OCI-LY7 (cell line): ENCODE measurements around the gene MBL2.

Source experiments
- EZH2phosphoT487 ChIP-seq: fragments of 200-600 bp; sonication (generic); IDR thresholded peaks from 2 replicates; pipeline ENCODE4 v1.6.1; 2018; ENCODE audit warnings: low read depth, borderline replicate concordance, mild to moderate bottlenecking, mixed run types, antibody characterized with exemption, low read length, moderate library complexity, mixed read lengths
- TF ChIP-seq, protein P1 (sequence below): fragments of 200-600 bp; sonication (generic); conservative IDR thresholded peaks from 2 replicates; pipeline ENCODE4 v1.5.1; 2014; ENCODE audit warnings: mild to moderate bottlenecking, antibody characterized with exemption, low read length, moderate library complexity, mixed read lengths

DNA sequence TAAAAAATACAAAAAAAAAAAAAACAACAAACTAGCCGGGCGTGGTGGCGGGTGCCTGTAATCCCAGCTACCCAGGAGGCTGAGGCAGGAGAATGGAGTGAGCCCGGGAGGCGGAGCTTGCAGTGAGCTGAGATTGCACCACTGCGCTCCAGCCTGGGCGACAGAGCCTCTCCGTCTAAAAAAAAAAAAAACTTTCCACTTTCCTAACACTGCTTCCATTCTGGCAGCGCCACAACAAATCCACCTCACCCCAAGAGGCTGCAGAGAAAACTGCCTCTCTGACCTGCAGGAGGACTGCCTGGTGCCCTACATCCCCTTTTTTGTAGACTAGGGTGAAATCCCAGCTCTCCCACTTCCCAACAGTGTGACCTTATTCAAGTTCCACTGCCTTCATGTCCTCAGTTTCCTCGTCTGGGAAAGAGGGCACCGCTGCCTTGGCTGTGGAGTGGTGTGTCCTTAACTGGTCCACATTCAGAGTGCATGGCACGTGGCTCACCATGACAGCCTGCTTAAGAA is 2.6 kb upstream of the MBL2 start:
- no peak for TF ChIP-seq EZH2phosphoT487
- TF ChIP-seq, protein P1, sequence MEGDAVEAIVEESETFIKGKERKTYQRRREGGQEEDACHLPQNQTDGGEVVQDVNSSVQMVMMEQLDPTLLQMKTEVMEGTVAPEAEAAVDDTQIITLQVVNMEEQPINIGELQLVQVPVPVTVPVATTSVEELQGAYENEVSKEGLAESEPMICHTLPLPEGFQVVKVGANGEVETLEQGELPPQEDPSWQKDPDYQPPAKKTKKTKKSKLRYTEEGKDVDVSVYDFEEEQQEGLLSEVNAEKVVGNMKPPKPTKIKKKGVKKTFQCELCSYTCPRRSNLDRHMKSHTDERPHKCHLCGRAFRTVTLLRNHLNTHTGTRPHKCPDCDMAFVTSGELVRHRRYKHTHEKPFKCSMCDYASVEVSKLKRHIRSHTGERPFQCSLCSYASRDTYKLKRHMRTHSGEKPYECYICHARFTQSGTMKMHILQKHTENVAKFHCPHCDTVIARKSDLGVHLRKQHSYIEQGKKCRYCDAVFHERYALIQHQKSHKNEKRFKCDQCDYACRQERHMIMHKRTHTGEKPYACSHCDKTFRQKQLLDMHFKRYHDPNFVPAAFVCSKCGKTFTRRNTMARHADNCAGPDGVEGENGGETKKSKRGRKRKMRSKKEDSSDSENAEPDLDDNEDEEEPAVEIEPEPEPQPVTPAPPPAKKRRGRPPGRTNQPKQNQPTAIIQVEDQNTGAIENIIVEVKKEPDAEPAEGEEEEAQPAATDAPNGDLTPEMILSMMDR, result no peak
